Liver (tissue), 3 donors: ENCODE data around the gene DAGLA.

ENCODE experiments used
- ATF3 ChIP-seq: IDR thresholded peaks from 2 replicates; pipeline ENCODE4 v1.6.1; 2016; ENCODE audit warnings: antibody characterized with exemption
- CTCF ChIP-seq: fragments of 150-350 bp; IDR thresholded peaks from 2 replicates; pipeline ENCODE4 v1.5.1; 2017; ENCODE audit warnings: improper control_type of control experiment, low read depth, low read length; ENCODE audit not compliant: missing input control
- EGR1 ChIP-seq, 2 donors: IDR thresholded peaks; 2 replicates each; pipeline ENCODE4 v1.6.1; 2016 to 2018; ENCODE audit warnings: antibody characterized with exemption in 2 of 2, low read depth in 2 of 2
- FOXA1 ChIP-seq: IDR thresholded peaks from 2 replicates; pipeline ENCODE4 v1.6.1; 2016; ENCODE audit warnings: antibody characterized with exemption
- GABPA ChIP-seq, 2 donors: IDR thresholded peaks in 1 of 2; conservative IDR thresholded peaks in 1 of 2; 2 replicates each; pipeline ENCODE4 v1.6.1; 2016; ENCODE audit warnings: antibody characterized with exemption in 2 of 2, mild to moderate bottlenecking in 1 of 2, moderate library complexity in 1 of 2
- MAX ChIP-seq: IDR thresholded peaks from 2 replicates; pipeline ENCODE4 v1.6.1; 2016; ENCODE audit warnings: antibody characterized with exemption
- RAD21 ChIP-seq, 2 donors: IDR thresholded peaks; 2 replicates each; pipeline ENCODE4 v1.6.1; 2016; ENCODE audit warnings: antibody characterized with exemption in 2 of 2, mild to moderate bottlenecking in 2 of 2
- SP1 ChIP-seq: IDR thresholded peaks from 2 replicates; pipeline ENCODE4 v1.6.1; 2018; ENCODE audit warnings: antibody characterized with exemption, mild to moderate bottlenecking
- TAF1 ChIP-seq: conservative IDR thresholded peaks from 2 replicates; pipeline ENCODE4 v1.6.1; 2016; ENCODE audit warnings: antibody characterized with exemption, mild to moderate bottlenecking
- ZBTB33 ChIP-seq: IDR thresholded peaks from 2 replicates; pipeline ENCODE4 v1.6.1; 2016; ENCODE audit warnings: antibody characterized with exemption
- donor health status: healthy.
- donor health status: healthy.

- no peak for TF ChIP-seq MAX
- no peak for TF ChIP-seq ZBTB33
- TF ChIP-seq CTCF: no peak
- no peak for TF ChIP-seq ATF3
- TF ChIP-seq RAD21 (IDR thresholded peaks at IDR 0.05): no peak
- TF ChIP-seq EGR1 (IDR thresholded peaks at IDR 0.05; ENCODE audit: low read depth in 2 of 2): no peak
- no peak for TF ChIP-seq TAF1
- TF ChIP-seq GABPA (IDR thresholded peaks at IDR 0.05 in 1 of 2, conservative IDR thresholded peaks at IDR 0.05 in 1 of 2): no peak
- no peak for TF ChIP-seq FOXA1
- TF ChIP-seq SP1: no peak
These were observed 22.5 kb upstream of the DAGLA start for GRCh38 chr11:61657566-61658290.
